NCI-H345 treated with DMSO at 0.1 percent for 48 hours (cell line): ENCODE measurements around the gene NCOA4.
A peak's percentile ranks its signal among the peaks of the same experiment; 100 is the strongest.
"Not testable (repeated sequence)": the region's sequence is repeated elsewhere in the genome, so short reads cannot be mapped to it uniquely, and the experiment has no call there.

Experiments used
- DNase-seq: peaks from one replicate; lab custom pipeline; 2025; ENCODE audit not compliant: unreplicated experiment; lab: John Stamatoyannopoulos, UW

NCOA4 gene

GRCh38 chr10:45985590-45985989 lies 44.8 kb downstream of the NCOA4 start:
- DNase-seq = not testable (repeated sequence)

- not testable (repeated sequence) for DNase-seq
Observed at GRCh38 chr10:45984473-45984872, 46.0 kb downstream of the NCOA4 start.

- not testable (repeated sequence) for DNase-seq
Observed at GRCh38 chr10:45983538-45984186, 46.8 kb downstream of the NCOA4 start.

- DNase-seq = not testable (repeated sequence)
Observed at GRCh38 chr10:45981367-45981766, 49.1 kb downstream of the NCOA4 start.

- DNase-seq = not testable (repeated sequence)
Observed at GRCh38 chr10:45978554-45978953, 51.9 kb downstream of the NCOA4 start.

- not testable (repeated sequence) for DNase-seq
Observed at GRCh38 chr10:45974041-45974440, 56.4 kb downstream of the NCOA4 start.

GRCh38 chr10:45972813-45973169 lies 57.6 kb downstream of the NCOA4 start:
- DNase-seq = not testable (repeated sequence)

- peak; percentile 9 for DNase-seq
Observed at GRCh38 chr10:45972106-45972812, 58.2 kb downstream of the NCOA4 start, which contains the start of gene TIMM23. Gene TIMM23 (plus strand): TSS chr10:45972489. CDS start chr10:45972625, 136 bp downstream.

GRCh38 chr10:45971742-45972105 lies 58.7 kb downstream of the NCOA4 start:
- not testable (repeated sequence) for DNase-seq

- DNase-seq = not testable (repeated sequence)
Observed at GRCh38 chr10:45971019-45971418, 59.4 kb downstream of the NCOA4 start.

GRCh38 chr10:45962686-45963452 lies 67.6 kb downstream of the NCOA4 start:
- not testable (repeated sequence) for DNase-seq

- DNase-seq = not testable (repeated sequence)
Observed at GRCh38 chr10:45957928-45958327, 72.5 kb downstream of the NCOA4 start.

- DNase-seq = not testable (repeated sequence)
Observed at GRCh38 chr10:45956634-45957033, 73.8 kb downstream of the NCOA4 start.
